HCT116 (cell line): ENCODE data around the gene ABCA9. TPM values are rescaled to one million over a fixed set of nuclear protein-coding genes. Genes with fewer than 3 reads are reported as not detected.

Experiments
- ATAC-seq: fragments of 200-7000 bp; cut with Tn5 transposase; 2 replicates; pipeline ENCODE4 v1.9.1; 2020; ENCODE audit warnings: mild to moderate bottlenecking, moderate library complexity
- BruUV-seq: library from RNA; stranded (reverse); fragments of 400-500 nt; replicated peaks from 2 replicates; lab custom pipeline; 2021; lab: Mats Ljungman, UMichigan
- CTCF ChIA-PET: fragments of 300-600 bp; sonication (Branson Sonifier 250); formaldehyde crosslinking; loops from one replicate; lab custom pipeline; 2021; ENCODE audit warnings: antibody characterized with exemption; lab: Charles Lee
- POLR2A ChIA-PET: fragments of 300-600, 350-600 bp; sonication (Branson Sonifier 250); formaldehyde crosslinking; loops from one replicate; lab custom pipeline; 2021; ENCODE audit warnings: antibody characterized with exemption; lab: Charles Lee
- RAD21 ChIA-PET, 2 experiments: fragments of 300-600 bp; sonication (Branson Sonifier 250); formaldehyde crosslinking; loops; one replicate each; lab custom pipeline; 2023; ENCODE audit warnings: low total read pairs in 2 of 2; ENCODE audit not compliant: uncharacterized antibody in 2 of 2, unreplicated experiment in 2 of 2, low non-redundant PET in 1 of 2; lab: Charles Lee
- DNase-seq: peaks from one replicate; pipeline ENCODE4 v3.0.0-alpha.2; 2010; ENCODE audit warnings: low read depth, low spot score
- H2AFZ ChIP-seq: fragments of 200-600 bp; shearing (Covaris generic), sonication (generic); 2 replicates; pipeline ENCODE4 v1.6.1; 2017; ENCODE audit warnings: low read depth, mixed run types, mixed read lengths, antibody characterized with exemption, low read length; ENCODE audit not compliant: poor library complexity, severe bottlenecking
- H3K27ac ChIP-seq: 2 replicates; pipeline ENCODE4 v1.5.1; 2012; ENCODE audit warnings: low read depth, low read length
- H3K27me3 ChIP-seq: fragments of 200-600 bp; sonication (generic); 2 replicates; pipeline ENCODE4 v1.6.1; 2016; ENCODE audit warnings: mixed run types, low read length, mixed read lengths; ENCODE audit not compliant: insufficient read depth
- H3K36me3 ChIP-seq, 2 experiments: fragments of 200-500 bp in 1 of 2; fragments of 200-600 bp in 1 of 2; sonication (Bioruptor generic) in 1 of 2; sonication (generic) in 1 of 2; 2 replicates each; pipeline versions ENCODE4 v1.5.1 to v1.6.1; 2014 to 2016; ENCODE audit warnings: low read length in 2 of 2, inconsistent platforms in 1 of 2, mixed read lengths in 1 of 2, mixed run types in 1 of 2; ENCODE audit not compliant: insufficient read depth in 2 of 2, control insufficient read depth in 1 of 2
- H3K4me1 ChIP-seq, 2 experiments: fragments of 200-600 bp in 1 of 2; sonication (generic) in 1 of 2; 2 replicates each; pipeline versions ENCODE4 v1.5.1 to v1.6.1; 2012 to 2017; ENCODE audit warnings: low read length in 2 of 2, inconsistent platforms in 1 of 2, mild to moderate bottlenecking in 1 of 2, mixed read lengths in 1 of 2, mixed run types in 1 of 2, moderate library complexity in 1 of 2; ENCODE audit not compliant: insufficient read depth in 2 of 2, control insufficient read depth in 1 of 2
- H3K4me2 ChIP-seq: fragments of 200-600 bp; sonication (generic); 2 replicates; pipeline ENCODE4 v1.6.1; 2017; ENCODE audit warnings: mixed run types, low read length, mixed read lengths
- H3K4me3 ChIP-seq, 2 experiments: fragments of 200-600 bp in 1 of 2; sonication (generic) in 1 of 2; replicated peaks in 1 of 2; 2 replicates each; pipeline ENCODE4 v1.5.1; 2011 to 2016; ENCODE audit warnings: low read length in 2 of 2, control low read depth in 1 of 2, low read depth in 1 of 2, mild to moderate bottlenecking in 1 of 2, mixed read lengths in 1 of 2, mixed run types in 1 of 2
- H3K79me2 ChIP-seq: fragments of 200-600 bp; sonication (generic); 2 replicates; pipeline ENCODE4 v1.6.1; 2017; ENCODE audit warnings: mild to moderate bottlenecking, mixed run types, low read length, moderate library complexity, mixed read lengths; ENCODE audit not compliant: insufficient read depth
- H3K9ac ChIP-seq: fragments of 200-600 bp; sonication (generic); 2 replicates; pipeline ENCODE4 v1.6.1; 2016; ENCODE audit warnings: low read length, mixed read lengths
- H3K9me2 ChIP-seq: fragments of 200-600 bp; sonication (generic), shearing (Covaris generic); 2 replicates; pipeline ENCODE4 v1.6.1; 2017; ENCODE audit warnings: mixed run types, mild to moderate bottlenecking, moderate library complexity; ENCODE audit not compliant: insufficient read depth
- H3K9me3 ChIP-seq, 2 experiments: fragments of 200-500 bp in 1 of 2; fragments of 200-600 bp in 1 of 2; sonication (Bioruptor generic) in 1 of 2; sonication (generic) in 1 of 2; 2 replicates each; pipeline ENCODE4 v1.6.1; 2014 to 2017; ENCODE audit warnings: low read length in 2 of 2, mixed read lengths in 2 of 2, inconsistent platforms in 1 of 2, low read depth in 1 of 2, mild to moderate bottlenecking in 1 of 2, mixed run types in 1 of 2, moderate library complexity in 1 of 2; ENCODE audit not compliant: control insufficient read depth in 1 of 2, insufficient read depth in 1 of 2
- H4K20me1 ChIP-seq: fragments of 200-600 bp; sonication (generic), shearing (Covaris generic); 2 replicates; pipeline ENCODE4 v1.6.1; 2017; ENCODE audit warnings: mixed run types, mild to moderate bottlenecking, moderate library complexity; ENCODE audit not compliant: insufficient read depth
- CBX3 ChIP-seq: IDR thresholded peaks from 2 replicates; pipeline ENCODE4 v1.6.1; 2012; ENCODE audit warnings: low read depth
- CEBPB ChIP-seq: IDR thresholded peaks from 2 replicates; pipeline ENCODE4 v1.6.1; 2012; ENCODE audit warnings: low read depth
- CTCF ChIP-seq, 3 experiments: fragments of 200-600 bp in 1 of 3; sonication (generic) in 1 of 3; IDR thresholded peaks in 2 of 3; conservative IDR thresholded peaks in 1 of 3; 2 replicates each; pipeline ENCODE4 v1.5.1; 2012 to 2017; ENCODE audit warnings: low read depth in 2 of 3, low read length in 2 of 3, antibody characterized with exemption in 1 of 3, borderline replicate concordance in 1 of 3, control low read depth in 1 of 3, mild to moderate bottlenecking in 1 of 3, mixed read lengths in 1 of 3, mixed run types in 1 of 3, moderate library complexity in 1 of 3; ENCODE audit not compliant: insufficient read depth in 1 of 3
- EGR1 ChIP-seq: IDR thresholded peaks from 2 replicates; pipeline ENCODE4 v1.6.1; 2012; ENCODE audit warnings: low read depth
- ELF1 ChIP-seq: IDR thresholded peaks from 2 replicates; pipeline ENCODE4 v1.6.1; 2012; ENCODE audit warnings: low read depth, borderline replicate concordance
- EZH2 ChIP-seq: fragments of 200-600 bp; sonication (generic); IDR thresholded peaks from 2 replicates; pipeline ENCODE4 v1.6.1; 2017; ENCODE audit warnings: antibody characterized with exemption, mixed run types
- EZH2phosphoT487 ChIP-seq: fragments of 200-600 bp; IDR thresholded peaks from 2 replicates; pipeline ENCODE4 v1.6.1; 2018; ENCODE audit warnings: antibody characterized with exemption, borderline replicate concordance
- FOSL1 ChIP-seq: IDR thresholded peaks from 2 replicates; pipeline ENCODE4 v1.6.1; 2012; ENCODE audit warnings: low read depth
- JUND ChIP-seq: IDR thresholded peaks from 2 replicates; pipeline ENCODE4 v1.6.1; 2012
- MAX ChIP-seq: IDR thresholded peaks from 2 replicates; pipeline ENCODE4 v1.6.1; 2012
- POLR2A ChIP-seq: IDR thresholded peaks from 2 replicates; pipeline ENCODE4 v1.7.0; 2011; ENCODE audit warnings: borderline replicate concordance; ENCODE audit not compliant: insufficient read depth, insufficient read length; ENCODE audit errors: extremely low read depth
- RAD21 ChIP-seq: IDR thresholded peaks from 2 replicates; pipeline ENCODE4 v1.6.1; 2012; ENCODE audit warnings: low read depth, mild to moderate bottlenecking
- REST ChIP-seq: IDR thresholded peaks from 2 replicates; pipeline ENCODE4 v1.6.1; 2012; ENCODE audit warnings: low read depth
- SIN3A ChIP-seq: IDR thresholded peaks from 2 replicates; pipeline ENCODE4 v1.6.1; 2012; ENCODE audit warnings: low read depth
- SP1 ChIP-seq: IDR thresholded peaks from 2 replicates; pipeline ENCODE4 v1.6.1; 2012; ENCODE audit warnings: low read depth
- SRF ChIP-seq: IDR thresholded peaks from 2 replicates; pipeline ENCODE4 v1.6.1; 2012; ENCODE audit warnings: low read depth
- TCF7L2 ChIP-seq: IDR thresholded peaks from 2 replicates; pipeline ENCODE4 v1.7.0; 2011; ENCODE audit warnings: borderline replicate concordance, inconsistent platforms; ENCODE audit not compliant: insufficient read depth, insufficient read length; ENCODE audit errors: extremely low read depth
- YY1 ChIP-seq: IDR thresholded peaks from 2 replicates; pipeline ENCODE4 v1.6.1; 2011; ENCODE audit warnings: low read length, low read depth, moderate library complexity, mild to moderate bottlenecking; ENCODE audit not compliant: insufficient replicate concordance; ENCODE audit errors: extremely low read depth
- ZFX ChIP-seq: fragments of 450-650 bp; IDR thresholded peaks from 2 replicates; pipeline ENCODE4 v1.6.1; 2017
- ZNF274 ChIP-seq: fragments of 200-500 bp; sonication (Bioruptor generic); IDR thresholded peaks from 2 replicates; pipeline ENCODE4 v1.6.1; 2014; ENCODE audit warnings: mild to moderate bottlenecking, low read depth, low read length, inconsistent platforms
- intact Hi-C: fragments of 100-400 bp; cut with micrococcal nuclease; formaldehyde crosslinking; loops from 2 replicates; pipeline ENCODE4 v1.10.0; 2022
- total RNA-seq: library from RNA; stranded (reverse); gene quantifications from one replicate; pipeline ENCODE4 v1.2.1, GENCODE V29; 2021; ENCODE audit not compliant: unreplicated experiment

Gene ABCA9
- total RNA-seq, 1 experiment from 2014 or later, result not detected

- TF ChIP-seq SIN3A, result no peak
- TF ChIP-seq EGR1, result no peak
These were observed 28.9 kb downstream of the ABCA9 start (continued) for GRCh38 chr17:69031839-69032238.

- no peaks in the 10 kb centered on the region for H3K9me2 ChIP-seq
- no peak overlapping the region for H3K27ac ChIP-seq
- no peaks in the 10 kb centered on the region for H3K79me2 ChIP-seq
- H3K4me1 ChIP-seq, result no peaks in the 10 kb centered on the region
- CTCF ChIA-PET, result no interaction called here
- H3K36me3 ChIP-seq, result no peaks in the 10 kb centered on the region
- no peak overlapping the region for H3K4me2 ChIP-seq
- RAD21 ChIA-PET, result no interaction called here
- H4K20me1 ChIP-seq, result no peaks in the 10 kb centered on the region
- H3K9ac ChIP-seq, result no peak overlapping the region
- no peak overlapping the region for H2AFZ ChIP-seq
- no peaks in the 10 kb centered on the region for H3K9me3 ChIP-seq
- intact Hi-C loops, result no loop called here
- no peaks in the 10 kb centered on the region for H3K27me3 ChIP-seq
- no peak for TF ChIP-seq SIN3A
- TF ChIP-seq ELF1, result no peak
- no peak for TF ChIP-seq CEBPB
- TF ChIP-seq FOSL1, result no peak
- no peak for TF ChIP-seq JUND
- TF ChIP-seq SP1, result no peak
- TF ChIP-seq CBX3, result no peak
- no peak for TF ChIP-seq REST
- TF ChIP-seq YY1, result no peak
- TF ChIP-seq CTCF (IDR thresholded peaks at IDR 0.05 in 2 of 3, conservative IDR thresholded peaks at IDR 0.05 in 1 of 3; ENCODE audit: borderline replicate concordance in 1 of 3, insufficient read depth in 1 of 3, low read depth in 2 of 3, low read length in 2 of 3), result no peak
- no peak for TF ChIP-seq EZH2phosphoT487
- TF ChIP-seq MAX, result no peak
- TF ChIP-seq TCF7L2, result no peak
- TF ChIP-seq ZFX, result no peak
- TF ChIP-seq SRF, result no peak
- TF ChIP-seq ZNF274, result no peak
- TF ChIP-seq RAD21, result no peak
- no peak for TF ChIP-seq EGR1
- TF ChIP-seq POLR2A, result no peak
- no peak for TF ChIP-seq EZH2
- TF ChIP-seq, all 23 proteins: peak for 0
- BruUV-seq, result no TSS peak
- DNase-seq (no peak), ATAC-seq (no peak)
- no peak overlapping the region for H3K4me3 ChIP-seq
- POLR2A ChIA-PET, result no interaction called here
These were observed 30.6 kb downstream of the ABCA9 start for GRCh38 chr17:69030169-69030568.
